K562 treated with DMSO at 1 percent for 12 hours (cell line): Measurements from ENCODE around the gene ZNF292. TPM values are rescaled to one million over a fixed set of nuclear protein-coding genes. Genes with fewer than 3 reads are reported as not detected.

ENCODE experiments used
- total RNA-seq: library from RNA; unstranded; fragments of 300-600 nt; gene quantifications from 2 replicates; pipeline ENCODE4 v1.2.3, GENCODE V29; 2022; ENCODE audit not compliant: insufficient read depth

Gene ZNF292
- 1.9 and 10.8 TPM in 2 replicates for total RNA-seq

GRCh38 chr6:87154993-87155841, at the start of gene ZNF292:
ZNF292 (plus strand) TSS chr6:87155565; CDS start chr6:87155592, 27 bp downstream.

Other genes starting within 250 kb of the ZNF292 start
- not detected in 2 replicates for gene HTR1E, start 218.0 kb upstream of the ZNF292 start, total RNA-seq
- gene CGA, start 60.5 kb upstream of the ZNF292 start, total RNA-seq, result not detected in 2 replicates
- 2.0 and 4.2 TPM in 2 replicates for gene SMIM8, start 167.0 kb downstream of the ZNF292 start, total RNA-seq
- gene GJB7, start 173.7 kb downstream of the ZNF292 start, total RNA-seq, result not detected in 2 replicates
- 1.2 TPM in 1 of 2 replicates, not detected in the other for gene C6orf163, start 189.2 kb downstream of the ZNF292 start, total RNA-seq